ENCODE results near the gene EHD3.

EHD3 gene

DNA sequence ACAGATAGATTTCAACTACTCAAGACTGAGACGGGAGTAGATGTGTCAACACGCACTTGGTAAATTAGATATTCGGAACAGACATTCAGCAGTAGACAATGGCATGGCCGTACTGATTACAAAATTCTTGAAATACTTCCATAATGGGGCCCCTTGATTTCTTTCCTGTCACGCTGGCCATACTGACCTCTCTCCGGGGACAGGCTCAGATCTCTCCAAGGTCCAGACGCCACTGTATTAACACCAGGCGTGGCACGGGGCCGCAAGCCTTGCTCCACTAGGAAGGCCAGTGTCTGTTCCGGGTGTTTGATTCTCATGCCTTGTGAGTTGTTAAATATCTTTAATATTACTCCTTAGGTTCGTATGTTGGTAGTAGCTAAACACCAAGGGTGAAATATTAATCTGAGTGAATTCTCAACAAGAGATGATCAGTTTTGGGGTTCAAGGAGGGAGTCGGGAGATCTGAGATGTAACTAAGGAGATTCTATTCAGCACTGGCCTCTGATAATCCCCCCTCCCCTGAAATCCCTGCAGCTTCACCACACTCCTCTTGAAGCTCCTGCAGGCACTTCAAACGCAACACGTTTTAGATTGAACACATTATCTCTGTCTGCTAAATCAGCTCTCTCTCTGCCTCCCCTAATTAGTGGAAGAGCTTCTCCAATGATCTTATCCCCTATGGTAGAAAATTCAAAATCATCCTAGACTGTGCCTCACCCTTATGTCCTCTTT, 2.2 kb upstream of the EHD3 start:
- TF ChIP-seq RAD21 (IDR thresholded peaks at IDR 0.05; ENCODE audit: low read depth) (no peak), EP300 (IDR thresholded peaks at IDR 0.05; ENCODE audit: borderline replicate concordance) (no peak), FOXM1 (IDR thresholded peaks at IDR 0.05; ENCODE audit: borderline replicate concordance, low read depth) (no peak), TCF12 (IDR thresholded peaks at IDR 0.05; ENCODE audit: low read depth) (no peak), TEAD4 (IDR thresholded peaks at IDR 0.05) (no peak), YY1 (IDR thresholded peaks at IDR 0.05; ENCODE audit: low read depth) (no peak), EGR1 (IDR thresholded peaks at IDR 0.05) (no peak), ZBTB7A (IDR thresholded peaks at IDR 0.05; ENCODE audit: low read depth) (no peak), TAF1 (IDR thresholded peaks at IDR 0.05; ENCODE audit: low read depth) (no peak), NFIC (IDR thresholded peaks at IDR 0.05) (no peak)

DNA sequence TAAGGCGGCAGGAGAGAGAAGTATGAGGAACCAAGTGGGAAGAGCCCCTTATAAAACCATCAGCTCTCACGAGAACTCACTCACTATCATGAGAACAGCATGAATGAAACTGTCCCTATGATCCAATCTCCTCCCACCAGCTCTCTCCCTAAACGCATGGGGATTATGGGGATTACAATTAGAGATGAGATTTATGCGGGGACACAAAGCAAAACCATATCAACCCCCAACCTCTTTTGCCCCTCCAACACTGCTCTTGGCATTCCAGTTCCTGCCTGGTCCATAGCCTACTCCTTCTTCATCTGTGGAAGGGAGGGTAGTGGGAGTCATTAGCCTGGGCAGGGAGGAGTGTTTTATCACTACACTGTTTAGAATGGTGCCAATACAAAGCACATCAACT, 1.4 kb upstream of the EHD3 start:
- no peak for TF ChIP-seq TAF1 (IDR thresholded peaks at IDR 0.05; ENCODE audit: low read depth)
- TF ChIP-seq TCF12 (IDR thresholded peaks at IDR 0.05; ENCODE audit: low read depth) = no peak
- no peak for TF ChIP-seq NFIC (IDR thresholded peaks at IDR 0.05)
- no peak for TF ChIP-seq YY1 (IDR thresholded peaks at IDR 0.05; ENCODE audit: low read depth)
- TF ChIP-seq EP300 (IDR thresholded peaks at IDR 0.05; ENCODE audit: borderline replicate concordance) = no peak
- no peak for TF ChIP-seq EGR1 (IDR thresholded peaks at IDR 0.05)
- no peak for TF ChIP-seq RAD21 (IDR thresholded peaks at IDR 0.05; ENCODE audit: low read depth)
- TF ChIP-seq ZBTB7A (IDR thresholded peaks at IDR 0.05; ENCODE audit: low read depth) = no peak
- TF ChIP-seq CREB1 (IDR thresholded peaks at IDR 0.05; ENCODE audit: low read depth) = no peak

DNA sequence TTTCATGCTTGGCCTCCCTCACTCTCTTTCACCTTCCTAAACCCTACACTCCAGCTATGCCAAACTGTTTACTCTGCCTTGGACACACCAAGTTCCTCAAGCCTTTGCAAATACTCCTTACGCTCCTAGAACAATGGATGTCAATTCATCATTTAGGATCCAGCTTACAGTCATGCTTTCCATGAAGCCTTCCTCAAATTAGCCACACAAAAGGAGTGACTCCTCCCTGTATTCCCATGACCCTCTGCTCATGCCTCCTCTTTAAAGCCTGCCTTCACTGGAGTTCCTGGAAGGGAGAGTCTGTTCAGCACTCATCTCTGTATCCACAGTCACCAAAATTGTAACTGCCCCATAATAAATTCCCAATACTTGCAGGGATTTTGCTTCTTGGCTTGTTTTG, 721 bp upstream of the EHD3 start:
- TF ChIP-seq TEAD4 (IDR thresholded peaks at IDR 0.05) (no peak), TAF1 (IDR thresholded peaks at IDR 0.05; ENCODE audit: low read depth) (no peak), NFIC (IDR thresholded peaks at IDR 0.05) (no peak), FOXM1 (IDR thresholded peaks at IDR 0.05; ENCODE audit: borderline replicate concordance, low read depth) (no peak), EGR1 (IDR thresholded peaks at IDR 0.05) (no peak), CEBPB (IDR thresholded peaks at IDR 0.05) (no peak), RAD21 (IDR thresholded peaks at IDR 0.05; ENCODE audit: low read depth) (no peak)
- TF ChIP-seq, protein P1, sequence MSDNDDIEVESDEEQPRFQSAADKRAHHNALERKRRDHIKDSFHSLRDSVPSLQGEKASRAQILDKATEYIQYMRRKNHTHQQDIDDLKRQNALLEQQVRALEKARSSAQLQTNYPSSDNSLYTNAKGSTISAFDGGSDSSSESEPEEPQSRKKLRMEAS (IDR thresholded peaks at IDR 0.05) = no peak

DNA sequence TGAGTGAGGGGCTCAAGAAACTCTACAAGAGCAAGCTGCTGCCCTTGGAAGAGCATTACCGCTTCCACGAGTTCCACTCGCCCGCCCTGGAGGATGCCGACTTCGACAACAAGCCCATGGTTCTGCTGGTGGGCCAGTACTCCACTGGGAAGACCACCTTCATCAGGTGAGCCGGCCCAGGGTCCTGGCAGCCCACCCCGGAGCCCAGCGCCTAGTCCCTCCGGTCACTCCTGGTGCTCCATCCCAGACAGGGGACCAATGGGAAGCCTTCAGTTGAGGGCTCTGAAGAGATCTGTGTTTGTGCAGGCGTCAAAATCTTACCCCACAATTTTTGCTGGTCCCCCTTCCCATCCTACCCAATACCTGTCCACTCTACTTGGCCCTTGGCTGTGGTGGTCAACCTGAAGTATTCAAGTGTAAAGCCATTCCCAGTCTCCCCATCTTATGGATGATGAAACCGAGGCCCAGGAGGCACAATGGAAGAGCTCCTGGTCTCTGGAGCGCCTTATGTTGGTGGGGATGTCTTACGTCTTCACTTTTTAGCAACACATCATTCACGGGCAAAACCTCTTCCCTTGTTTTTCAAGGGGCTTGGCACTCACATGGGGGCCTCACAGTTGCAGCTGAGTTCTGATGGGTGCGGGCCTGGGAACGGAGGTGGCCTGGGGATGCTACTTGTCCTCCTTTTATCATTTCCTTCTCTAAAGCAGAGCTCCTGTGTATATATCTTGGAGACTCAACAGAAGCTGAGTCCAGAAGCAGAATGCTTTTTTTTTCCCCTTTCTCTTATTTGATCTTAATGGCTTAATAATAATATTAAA, 941 bp downstream of the EHD3 start:
- TF ChIP-seq FOXM1 (IDR thresholded peaks at IDR 0.05; ENCODE audit: borderline replicate concordance, low read depth) (no peak), CEBPB (IDR thresholded peaks at IDR 0.05) (no peak), ZBTB7A (IDR thresholded peaks at IDR 0.05; ENCODE audit: low read depth) (no peak), RAD21 (IDR thresholded peaks at IDR 0.05; ENCODE audit: low read depth) (no peak), YY1 (IDR thresholded peaks at IDR 0.05; ENCODE audit: low read depth) (no peak)
- TF ChIP-seq, protein P2, sequence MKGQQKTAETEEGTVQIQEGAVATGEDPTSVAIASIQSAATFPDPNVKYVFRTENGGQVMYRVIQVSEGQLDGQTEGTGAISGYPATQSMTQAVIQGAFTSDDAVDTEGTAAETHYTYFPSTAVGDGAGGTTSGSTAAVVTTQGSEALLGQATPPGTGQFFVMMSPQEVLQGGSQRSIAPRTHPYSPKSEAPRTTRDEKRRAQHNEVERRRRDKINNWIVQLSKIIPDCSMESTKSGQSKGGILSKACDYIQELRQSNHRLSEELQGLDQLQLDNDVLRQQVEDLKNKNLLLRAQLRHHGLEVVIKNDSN (IDR thresholded peaks at IDR 0.05) = no peak

DNA sequence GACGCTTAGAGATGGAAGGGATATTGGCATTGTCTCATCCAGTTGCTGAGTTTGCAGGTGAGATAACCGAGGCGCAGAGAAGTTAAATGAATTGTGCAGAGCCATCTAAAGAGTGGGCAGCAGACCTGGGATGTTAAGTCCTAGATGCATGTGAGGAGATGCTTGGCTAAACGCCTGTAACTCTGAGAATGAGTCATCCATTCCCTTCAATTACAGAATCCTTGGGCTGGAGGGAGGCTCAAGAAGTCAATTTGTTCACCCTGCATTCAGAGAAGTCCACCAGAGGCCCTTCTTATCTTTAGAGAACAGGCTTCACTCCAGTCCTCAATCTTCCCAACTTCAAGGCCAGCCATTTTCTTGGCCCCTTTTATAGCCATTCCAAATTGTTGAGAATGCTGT, 1.6 kb downstream of the EHD3 start:
- TF ChIP-seq TAF1 (IDR thresholded peaks at IDR 0.05; ENCODE audit: low read depth) (no peak), FOXM1 (IDR thresholded peaks at IDR 0.05; ENCODE audit: borderline replicate concordance, low read depth) (no peak)

DNA sequence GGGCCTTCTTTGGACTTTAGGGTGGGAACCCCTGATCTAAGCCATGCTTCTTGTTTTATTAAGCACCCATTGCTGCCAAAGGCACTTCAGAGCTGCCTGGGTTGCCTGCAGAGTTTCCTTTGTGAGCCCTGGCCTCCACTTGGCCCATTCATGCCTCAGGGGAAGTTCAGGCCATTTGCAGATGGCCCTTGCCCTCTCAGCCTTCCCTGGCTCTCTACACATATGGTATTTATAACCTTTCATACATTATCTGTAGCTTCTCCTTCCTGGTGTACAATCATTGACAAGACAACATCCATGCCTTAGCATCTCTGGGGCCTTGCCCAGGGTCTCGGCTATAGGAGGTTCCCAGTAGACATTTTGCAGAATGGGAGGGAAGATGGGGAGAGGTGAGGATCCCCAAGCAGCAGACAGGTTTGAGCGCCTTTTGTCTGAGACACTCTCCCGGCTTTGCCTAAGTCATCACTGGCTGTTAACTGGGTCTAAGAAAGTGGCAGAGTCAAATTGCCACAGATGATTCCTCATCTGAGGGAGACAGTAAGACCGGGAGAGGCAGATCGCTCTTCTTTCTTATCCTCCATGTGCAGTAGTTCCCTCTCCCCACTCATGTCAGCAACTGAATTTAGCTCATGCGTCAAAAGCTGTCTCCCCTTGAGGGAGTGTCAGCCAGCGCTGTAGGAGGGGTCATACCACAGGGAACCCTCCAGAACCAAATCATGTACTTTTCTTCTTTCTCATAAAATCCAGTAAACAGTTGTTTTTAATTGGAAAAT, 2.7 kb downstream of the EHD3 start:
- TF ChIP-seq ZBTB7A (IDR thresholded peaks at IDR 0.05; ENCODE audit: low read depth) = no peak
- TF ChIP-seq EGR1 (IDR thresholded peaks at IDR 0.05) = no peak
- no peak for TF ChIP-seq TCF12 (IDR thresholded peaks at IDR 0.05; ENCODE audit: low read depth)
- TF ChIP-seq, protein P1 (IDR thresholded peaks at IDR 0.05) = no peak
- no peak for TF ChIP-seq YY1 (IDR thresholded peaks at IDR 0.05; ENCODE audit: low read depth)
- TF ChIP-seq, protein P3, sequence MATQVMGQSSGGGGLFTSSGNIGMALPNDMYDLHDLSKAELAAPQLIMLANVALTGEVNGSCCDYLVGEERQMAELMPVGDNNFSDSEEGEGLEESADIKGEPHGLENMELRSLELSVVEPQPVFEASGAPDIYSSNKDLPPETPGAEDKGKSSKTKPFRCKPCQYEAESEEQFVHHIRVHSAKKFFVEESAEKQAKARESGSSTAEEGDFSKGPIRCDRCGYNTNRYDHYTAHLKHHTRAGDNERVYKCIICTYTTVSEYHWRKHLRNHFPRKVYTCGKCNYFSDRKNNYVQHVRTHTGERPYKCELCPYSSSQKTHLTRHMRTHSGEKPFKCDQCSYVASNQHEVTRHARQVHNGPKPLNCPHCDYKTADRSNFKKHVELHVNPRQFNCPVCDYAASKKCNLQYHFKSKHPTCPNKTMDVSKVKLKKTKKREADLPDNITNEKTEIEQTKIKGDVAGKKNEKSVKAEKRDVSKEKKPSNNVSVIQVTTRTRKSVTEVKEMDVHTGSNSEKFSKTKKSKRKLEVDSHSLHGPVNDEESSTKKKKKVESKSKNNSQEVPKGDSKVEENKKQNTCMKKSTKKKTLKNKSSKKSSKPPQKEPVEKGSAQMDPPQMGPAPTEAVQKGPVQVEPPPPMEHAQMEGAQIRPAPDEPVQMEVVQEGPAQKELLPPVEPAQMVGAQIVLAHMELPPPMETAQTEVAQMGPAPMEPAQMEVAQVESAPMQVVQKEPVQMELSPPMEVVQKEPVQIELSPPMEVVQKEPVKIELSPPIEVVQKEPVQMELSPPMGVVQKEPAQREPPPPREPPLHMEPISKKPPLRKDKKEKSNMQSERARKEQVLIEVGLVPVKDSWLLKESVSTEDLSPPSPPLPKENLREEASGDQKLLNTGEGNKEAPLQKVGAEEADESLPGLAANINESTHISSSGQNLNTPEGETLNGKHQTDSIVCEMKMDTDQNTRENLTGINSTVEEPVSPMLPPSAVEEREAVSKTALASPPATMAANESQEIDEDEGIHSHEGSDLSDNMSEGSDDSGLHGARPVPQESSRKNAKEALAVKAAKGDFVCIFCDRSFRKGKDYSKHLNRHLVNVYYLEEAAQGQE (IDR thresholded peaks at IDR 0.05; ENCODE audit: low read depth) = no peak
- no peak for TF ChIP-seq CEBPB (IDR thresholded peaks at IDR 0.05)
- no peak for TF ChIP-seq TAF1 (IDR thresholded peaks at IDR 0.05; ENCODE audit: low read depth)
- no peak for TF ChIP-seq TEAD4 (IDR thresholded peaks at IDR 0.05)
- no peak for TF ChIP-seq NFIC (IDR thresholded peaks at IDR 0.05)
- no peak for TF ChIP-seq FOXM1 (IDR thresholded peaks at IDR 0.05; ENCODE audit: borderline replicate concordance, low read depth)
- TF ChIP-seq RAD21 (IDR thresholded peaks at IDR 0.05; ENCODE audit: low read depth) = no peak
- TF ChIP-seq, protein P2 (IDR thresholded peaks at IDR 0.05) = no peak
- no peak for TF ChIP-seq EP300 (IDR thresholded peaks at IDR 0.05; ENCODE audit: borderline replicate concordance)
- TF ChIP-seq CREB1 (IDR thresholded peaks at IDR 0.05; ENCODE audit: low read depth) = no peak
